Measurements from ENCODE around the gene NR5A2.
"Not testable (repeated sequence)": the region's sequence is repeated elsewhere in the genome, so short reads cannot be mapped to it uniquely, and the experiment has no call there.

Gene NR5A2

DNA sequence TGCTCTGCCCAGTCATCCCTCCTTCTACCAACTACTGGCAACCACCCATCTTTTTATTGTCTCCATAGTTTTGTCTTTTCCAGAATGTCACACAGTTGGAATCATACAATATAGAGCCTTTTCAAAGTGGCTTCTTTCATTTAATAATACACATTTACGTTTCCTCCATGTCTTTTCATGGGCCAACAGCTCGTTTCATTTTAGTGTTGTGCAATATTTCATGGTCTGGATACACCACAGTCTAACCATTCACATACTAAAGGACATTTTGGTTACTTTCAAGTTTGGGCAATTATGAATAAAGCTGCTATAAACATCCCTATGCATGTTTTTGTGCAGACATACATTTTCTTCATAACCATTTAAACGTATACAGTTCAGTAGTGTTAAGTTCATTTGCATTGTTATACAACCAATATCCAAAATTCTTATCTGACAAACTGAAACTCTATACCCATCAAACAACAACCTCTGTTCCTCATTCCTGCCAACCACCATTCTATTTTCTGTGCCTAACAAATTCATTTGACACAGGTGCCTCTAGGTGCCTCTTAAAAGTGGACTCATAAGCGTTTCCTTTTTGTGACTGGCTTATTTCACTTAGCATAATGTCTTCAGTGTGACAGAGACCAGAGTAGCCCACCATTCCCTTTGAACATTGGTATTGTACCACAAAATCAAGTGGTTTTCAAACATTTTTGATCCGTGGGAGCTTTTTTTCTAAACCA lies 138.1 kb downstream of the NR5A2 start:
- no peak for DNase-seq (ENCODE audit: low read depth)

DNA sequence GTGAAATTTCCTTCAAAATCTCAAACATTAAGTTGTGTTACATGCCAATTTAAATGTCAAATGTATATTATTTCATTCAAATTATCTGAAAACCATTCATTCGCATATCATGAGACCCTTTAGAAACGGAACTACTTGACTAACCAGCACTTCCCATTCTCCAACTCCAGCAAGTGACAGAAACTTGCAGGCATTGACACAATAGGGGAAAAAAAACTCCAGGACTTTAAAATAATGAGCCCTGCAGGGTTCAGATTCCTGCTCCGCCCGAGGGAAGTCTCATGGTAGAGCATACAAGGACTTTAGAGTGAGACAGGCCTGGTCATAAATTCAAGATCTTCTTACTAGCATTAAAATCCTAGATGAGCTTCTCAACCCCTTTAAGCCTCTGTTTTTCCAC lies 138.9 kb downstream of the NR5A2 start:
- no peak for DNase-seq (ENCODE audit: low read depth)

DNA sequence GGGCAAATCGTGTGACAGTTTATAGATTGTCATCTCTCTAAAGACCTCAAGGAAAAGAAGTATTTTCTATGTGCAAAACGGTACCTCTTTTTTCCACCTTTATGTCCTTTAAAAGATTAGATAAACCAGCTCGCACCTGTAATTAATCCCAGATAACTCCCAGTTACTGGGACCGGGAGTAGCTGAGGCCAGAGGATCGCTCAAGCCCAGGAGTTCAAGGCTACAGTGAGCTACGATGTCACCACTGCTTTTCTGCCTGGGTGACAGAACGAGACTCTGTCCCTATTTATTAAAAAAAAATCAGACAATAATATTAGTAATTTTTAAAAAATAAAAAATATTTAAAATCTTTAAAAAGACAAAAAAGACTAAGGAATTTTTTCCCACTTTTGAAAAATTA lies 141.4 kb downstream of the NR5A2 start:
- no peak for DNase-seq (ENCODE audit: low read depth)

DNA sequence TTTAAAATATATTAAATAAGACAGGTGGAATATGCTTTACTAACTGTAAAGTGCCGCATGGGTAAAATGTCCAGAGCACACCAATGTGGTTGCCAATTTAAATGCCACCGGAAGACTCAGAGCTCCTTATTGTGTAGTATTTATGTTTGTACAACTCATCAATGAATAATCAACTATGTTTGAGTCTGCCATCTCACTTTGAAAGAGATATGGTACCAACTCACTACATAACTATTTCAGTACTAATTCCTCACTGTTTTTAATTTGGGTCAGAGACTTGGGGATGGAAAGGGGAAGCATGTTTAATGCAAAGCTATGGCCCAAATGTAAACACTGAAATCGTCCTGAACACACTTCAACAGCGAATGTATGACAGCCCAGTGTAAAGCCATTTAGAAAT lies 144.8 kb downstream of the NR5A2 start:
- DNase-seq (ENCODE audit: low read depth): no peak

DNA sequence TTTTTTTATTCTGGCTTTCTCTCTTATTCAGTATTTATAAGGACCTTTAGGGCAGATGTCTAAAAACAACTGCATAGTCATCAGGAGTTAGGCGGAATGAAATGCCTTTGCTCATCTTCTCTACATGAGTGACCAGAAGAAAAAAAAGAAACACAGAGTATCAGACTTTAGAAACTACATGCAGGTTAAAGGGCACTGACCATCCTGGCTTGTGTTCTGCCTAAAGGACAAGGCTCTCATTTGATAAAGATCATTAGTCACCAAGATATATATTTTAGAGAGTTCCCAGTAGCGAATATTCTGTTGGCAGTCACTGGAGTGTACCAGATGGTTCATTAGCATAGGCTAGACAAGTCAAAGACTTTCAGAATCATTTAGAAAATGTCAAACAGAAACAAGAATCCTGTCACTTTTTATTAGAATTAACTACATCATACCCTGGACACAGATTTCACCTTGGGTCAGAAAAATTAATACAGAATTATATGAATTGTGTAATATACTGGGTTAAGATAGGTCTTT lies 145.6 kb downstream of the NR5A2 start:
- DNase-seq (ENCODE audit: low read depth): no peak

DNA sequence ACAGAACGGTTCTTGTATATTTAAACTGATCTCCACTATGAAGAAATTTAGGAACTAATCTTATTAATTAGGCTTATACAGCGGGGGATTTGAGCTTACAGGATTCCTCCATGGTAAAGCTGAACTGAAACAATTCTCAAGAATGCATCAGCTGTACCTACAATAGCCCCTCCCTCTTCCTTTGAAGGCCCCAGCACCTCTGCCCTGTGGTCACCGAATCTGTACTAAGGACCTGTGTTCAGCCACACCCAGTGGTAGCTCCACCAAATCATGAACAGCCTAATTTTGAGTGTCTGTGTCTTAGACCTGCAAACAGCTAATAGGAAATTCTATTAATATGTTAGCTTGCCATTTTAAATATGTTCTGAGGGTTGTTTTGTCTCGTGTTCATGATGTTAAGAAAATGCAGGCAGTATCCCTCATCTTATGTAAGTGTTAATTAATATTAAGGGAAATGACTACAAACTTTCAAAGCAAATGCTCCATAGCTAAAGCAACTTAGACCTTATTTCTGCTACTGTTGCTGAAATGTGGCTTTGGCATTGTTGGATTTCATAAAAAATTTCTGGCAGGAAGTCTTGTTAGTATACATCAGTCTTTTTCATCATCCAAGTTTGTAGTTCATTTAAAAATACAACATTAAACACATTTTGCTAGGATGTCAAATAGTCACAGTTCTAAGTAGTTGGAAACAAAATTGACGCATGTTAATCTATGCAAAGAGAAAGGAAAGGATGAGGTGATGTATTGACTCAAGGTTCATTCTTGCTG lies 147.2 kb downstream of the NR5A2 start:
- no peak for DNase-seq (ENCODE audit: low read depth)

DNA sequence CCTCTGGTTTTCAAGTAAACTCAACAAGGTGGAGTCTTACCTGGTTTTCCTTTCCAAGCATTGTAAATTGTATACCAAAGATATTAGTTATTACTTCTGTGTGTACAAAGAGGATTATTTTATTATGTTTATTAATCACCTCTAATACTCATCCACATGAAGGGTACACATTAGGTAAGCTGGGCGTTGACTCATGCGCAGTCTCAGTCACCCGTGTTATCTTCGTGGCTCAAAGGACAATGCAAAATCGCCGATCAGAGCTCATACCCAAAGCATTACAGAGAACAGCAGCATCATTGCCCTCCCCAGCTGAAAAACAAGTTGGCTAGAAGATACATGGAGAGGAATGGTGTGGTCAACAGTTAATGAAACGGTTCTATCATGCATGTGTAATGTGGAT lies 148.7 kb downstream of the NR5A2 start:
- DNase-seq (ENCODE audit: low read depth): no peak

DNA sequence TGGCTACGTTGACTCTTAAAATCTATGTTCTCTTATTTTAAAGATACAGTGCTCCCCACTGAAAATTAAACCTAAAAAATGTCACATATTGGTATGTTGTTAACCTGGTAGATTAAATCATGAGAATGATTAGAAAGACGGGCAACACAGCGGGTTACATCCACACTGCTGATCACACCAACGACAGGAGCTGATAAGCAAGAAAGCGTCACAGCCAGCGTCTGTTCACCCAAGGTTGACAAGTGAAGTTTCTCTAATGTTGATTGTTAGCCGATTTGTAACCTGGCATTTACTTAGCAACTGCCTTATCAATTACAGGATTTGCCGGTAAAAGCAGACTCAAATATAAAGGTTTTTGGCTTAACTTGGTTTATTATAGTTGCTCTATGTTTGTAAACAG lies 149.3 kb downstream of the NR5A2 start:
- DNase-seq (ENCODE audit: low read depth): no peak

DNA sequence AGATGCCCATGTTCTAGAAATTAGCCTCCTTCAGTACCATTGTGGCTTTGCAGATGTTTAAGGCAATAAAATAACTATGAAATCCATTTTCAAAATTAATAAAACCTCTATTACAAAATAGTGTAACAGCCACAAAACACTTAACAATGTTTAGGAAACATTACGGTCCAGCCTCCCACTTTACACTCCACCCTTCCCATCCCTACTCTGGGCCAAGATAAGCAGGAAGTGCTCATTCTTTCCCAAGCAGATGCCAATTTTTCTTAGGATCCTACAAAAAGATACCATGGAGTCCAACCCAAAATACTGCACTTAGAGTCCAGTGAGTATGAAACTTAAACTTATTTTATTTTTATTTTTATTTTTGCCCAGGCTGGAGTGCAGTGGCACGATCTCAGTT lies 150.8 kb downstream of the NR5A2 start:
- no peak for DNase-seq (ENCODE audit: low read depth)

DNA sequence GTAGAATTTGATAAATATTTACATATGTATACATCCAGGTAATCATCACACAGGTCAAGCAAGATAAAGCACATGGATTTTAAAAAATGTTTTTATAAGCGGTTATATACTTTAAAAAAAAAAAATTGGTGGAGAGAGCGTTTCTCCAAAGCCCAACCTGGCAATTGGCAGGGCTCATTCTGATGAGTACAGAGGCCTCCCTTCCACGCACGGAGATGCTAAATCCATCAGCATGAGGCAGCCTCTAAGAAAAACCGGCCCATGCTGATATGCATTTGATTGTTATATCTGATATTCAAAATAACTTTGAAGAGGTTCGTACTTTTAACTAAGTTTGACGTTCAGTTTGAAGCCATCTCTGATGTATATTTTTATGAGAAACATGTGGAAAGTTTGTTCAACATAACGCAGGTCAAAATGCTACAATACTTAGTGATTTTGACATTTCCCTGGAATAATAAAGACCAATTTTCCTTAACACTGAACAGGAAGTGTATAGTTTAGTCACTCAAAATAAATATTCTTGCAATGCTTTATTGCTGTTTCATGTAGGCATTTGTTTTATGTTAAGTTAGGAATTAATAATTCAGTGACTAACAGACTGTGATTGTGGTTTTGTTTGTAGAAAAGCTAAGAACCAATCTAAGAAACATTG lies 151.7 kb downstream of the NR5A2 start:
- DNase-seq (ENCODE audit: low read depth): no peak

DNA sequence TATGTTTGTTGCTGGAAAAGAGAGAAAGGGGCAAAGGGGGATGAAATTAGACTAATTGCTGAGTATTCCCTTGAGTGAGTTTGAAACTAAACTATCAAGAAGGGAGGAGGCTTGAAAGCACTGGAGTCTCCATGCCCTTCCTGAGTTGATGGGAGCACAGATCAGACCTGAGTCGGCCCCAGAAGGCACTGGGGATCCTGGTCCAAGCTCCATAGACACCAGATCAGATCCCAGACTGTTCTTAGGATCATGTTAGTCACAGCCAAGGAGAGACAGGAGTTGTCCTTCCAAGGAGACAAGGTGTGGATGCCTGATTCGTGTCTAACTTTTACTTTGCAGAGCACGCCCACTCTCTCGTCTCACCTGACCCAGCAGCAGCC lies 152.3 kb downstream of the NR5A2 start:
- DNase-seq (ENCODE audit: low read depth): no peak

DNA sequence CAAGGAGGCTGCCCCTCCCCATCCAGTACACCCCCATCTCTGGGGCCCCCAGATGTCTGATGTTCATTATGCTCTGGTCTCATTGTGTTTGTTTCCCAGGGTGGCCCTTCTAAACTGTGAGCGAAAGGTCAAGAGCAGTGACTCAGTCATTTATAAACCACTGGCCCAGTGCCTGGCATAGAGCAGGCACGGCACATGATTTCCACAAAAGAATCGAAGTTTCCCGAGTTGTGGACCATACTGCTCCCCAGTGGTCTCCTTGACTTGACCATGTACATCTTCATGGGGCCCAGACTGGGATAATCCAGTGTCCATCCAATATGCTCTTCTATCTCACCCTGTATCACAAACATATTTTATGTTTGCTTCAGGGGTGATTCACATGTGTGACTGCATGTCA lies 153.3 kb downstream of the NR5A2 start:
- no peak for DNase-seq (ENCODE audit: low read depth)

DNA sequence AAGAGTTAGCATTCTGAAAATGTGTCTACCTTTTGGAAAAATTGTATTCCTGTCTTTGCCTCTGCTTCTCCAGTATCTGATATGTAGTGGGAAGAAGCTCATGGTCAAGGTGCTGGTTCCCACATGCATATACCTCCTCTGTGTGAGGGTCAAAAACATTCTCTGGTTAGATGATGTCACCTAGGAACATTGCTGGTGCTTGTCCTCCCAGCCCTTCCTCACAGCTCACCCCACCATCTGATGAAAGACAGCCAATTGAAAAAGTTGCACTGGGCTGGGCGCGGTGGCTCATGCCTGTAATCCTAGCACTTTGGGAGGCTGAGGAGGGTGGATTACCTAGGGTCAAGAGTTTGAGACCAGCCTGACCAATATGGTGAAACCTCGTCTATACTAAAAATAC lies 154.4 kb downstream of the NR5A2 start:
- DNase-seq (ENCODE audit: low read depth): no peak

DNA sequence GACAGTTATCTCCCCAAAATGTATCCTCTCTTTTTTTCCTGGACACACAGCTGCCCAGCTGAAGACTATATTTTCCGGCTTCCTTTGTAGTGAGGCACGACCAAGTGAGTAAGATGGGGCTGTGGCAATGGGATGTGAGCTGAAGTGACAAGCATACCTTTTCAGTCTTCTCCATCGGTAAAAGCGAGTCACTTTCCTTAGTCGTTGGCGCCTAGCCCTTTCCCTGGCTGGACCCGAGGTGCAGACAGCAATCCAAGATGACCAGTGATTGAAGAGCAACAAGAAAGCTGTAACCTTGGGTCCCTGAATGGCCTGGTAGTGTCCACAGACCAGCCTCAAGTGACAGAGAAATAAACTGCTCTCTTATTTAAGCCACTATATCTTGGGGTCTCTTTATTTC lies 155.2 kb downstream of the NR5A2 start:
- DNase-seq (ENCODE audit: low read depth): no peak

DNA sequence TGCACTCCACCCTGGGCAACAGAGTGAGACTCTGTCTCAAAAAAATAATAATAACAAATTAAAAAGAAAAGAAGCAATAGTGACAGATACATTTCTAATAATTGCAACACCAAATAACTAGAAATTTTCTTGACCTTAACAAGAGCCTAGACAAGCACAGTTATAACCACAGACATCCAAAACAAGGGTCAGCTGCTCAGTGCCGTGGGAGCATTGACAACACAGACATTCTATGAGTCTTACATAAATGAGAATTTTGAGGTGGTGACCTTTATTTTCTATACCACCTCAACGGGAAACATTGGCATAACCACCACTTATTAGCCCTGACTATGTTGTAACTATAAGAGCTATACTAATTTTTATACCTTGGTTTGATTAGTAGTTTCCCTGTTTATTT lies 156.1 kb downstream of the NR5A2 start:
- no peak for DNase-seq (ENCODE audit: low read depth)

DNA sequence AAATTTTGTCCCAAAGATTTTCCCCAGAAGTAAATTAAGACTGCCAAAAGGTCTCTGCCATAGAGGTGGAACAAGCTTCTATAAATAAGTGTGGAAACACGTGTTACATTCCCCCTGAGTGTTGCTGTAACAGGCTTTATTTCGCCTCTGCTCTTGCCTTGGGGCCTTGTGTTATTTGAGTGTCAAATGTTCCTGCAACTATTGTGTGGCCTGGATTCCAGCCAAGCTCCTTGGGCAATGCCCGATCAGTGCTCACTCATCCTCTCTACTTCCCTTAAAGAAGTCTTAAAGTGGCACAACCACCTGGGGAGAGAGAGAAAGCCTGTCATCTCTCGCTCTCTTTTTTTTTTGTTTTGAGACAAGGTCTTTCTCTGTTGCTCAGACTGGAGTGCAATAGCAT lies 156.7 kb downstream of the NR5A2 start:
- DNase-seq (ENCODE audit: low read depth): no peak

DNA sequence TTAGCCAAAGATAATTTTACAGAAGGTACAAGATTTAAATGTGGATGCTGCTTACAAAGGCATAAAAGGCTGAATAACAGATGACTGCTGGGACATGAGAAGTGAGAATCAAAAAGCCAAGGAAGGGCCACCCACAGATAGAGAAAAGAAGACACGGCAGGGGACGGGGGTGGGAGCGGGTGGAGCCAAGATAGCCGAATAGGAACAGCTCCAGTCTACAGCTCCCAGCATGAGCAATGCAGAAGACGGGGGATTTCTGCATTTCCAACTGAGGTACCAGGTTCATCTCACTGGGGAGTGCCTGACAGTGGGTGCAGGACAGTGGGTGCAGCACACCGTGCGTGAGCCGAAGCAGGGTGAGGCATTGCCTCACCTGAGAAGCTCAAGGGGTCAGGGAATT lies 157.7 kb downstream of the NR5A2 start:
- not testable (repeated sequence) for DNase-seq (ENCODE audit: low read depth)

DNA sequence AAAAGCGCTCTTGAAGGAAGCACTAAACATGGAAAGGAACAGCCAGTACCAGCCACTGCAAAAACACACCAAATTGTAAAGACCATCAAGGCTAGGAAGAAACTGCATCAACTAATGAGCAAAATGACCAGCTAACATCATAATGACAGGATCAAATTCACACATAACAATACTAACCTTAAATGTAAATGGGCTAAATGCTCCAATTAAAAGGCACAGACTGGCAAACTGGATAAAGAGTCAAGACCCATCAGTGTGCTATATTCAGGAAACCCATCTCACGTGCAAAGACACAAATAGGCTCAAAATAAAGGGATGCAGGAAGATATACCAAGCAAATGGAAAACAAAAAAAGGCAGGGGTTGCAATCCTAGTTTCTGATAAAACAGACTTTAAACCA lies 159.8 kb downstream of the NR5A2 start:
- DNase-seq (ENCODE audit: low read depth): not testable (repeated sequence)

DNA sequence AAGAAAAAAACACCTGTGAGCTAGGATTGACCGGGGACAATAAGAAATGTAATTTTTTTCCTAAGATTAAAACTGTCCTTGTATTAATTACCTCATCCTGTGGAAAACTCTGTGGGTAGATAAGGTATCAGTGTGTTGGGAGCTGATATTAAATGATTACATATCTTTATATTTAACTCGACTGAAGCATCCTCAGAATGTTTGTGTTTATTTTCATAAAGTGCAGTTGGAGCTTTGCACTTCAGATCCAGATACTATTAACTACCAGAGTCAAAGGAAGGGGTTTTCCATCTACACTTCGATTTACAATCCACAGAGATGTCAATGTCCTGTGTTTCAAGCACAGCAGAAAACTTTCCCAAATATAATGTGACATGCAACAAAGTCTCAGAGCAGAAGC lies 164.5 kb downstream of the NR5A2 start:
- DNase-seq (ENCODE audit: low read depth): no peak

DNA sequence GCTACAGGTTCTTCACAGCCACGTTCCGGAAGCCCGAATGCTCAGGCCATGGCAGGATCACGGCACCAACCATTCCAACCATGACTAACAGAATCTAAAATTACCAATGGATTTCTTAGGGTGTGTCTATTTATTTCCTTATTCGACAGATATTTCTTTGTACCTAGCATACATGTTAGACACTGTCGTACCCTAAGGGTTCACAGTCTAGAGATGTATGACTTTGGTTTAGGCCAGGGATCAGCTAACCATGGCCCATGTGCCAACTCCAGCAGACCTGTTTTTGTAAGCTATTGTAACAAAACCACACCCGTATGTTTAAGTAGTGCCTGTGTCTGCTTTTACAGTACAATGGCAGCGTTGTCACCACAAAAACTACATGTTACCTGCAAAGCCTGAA lies 167.0 kb downstream of the NR5A2 start:
- no peak for DNase-seq (ENCODE audit: low read depth)

DNA sequence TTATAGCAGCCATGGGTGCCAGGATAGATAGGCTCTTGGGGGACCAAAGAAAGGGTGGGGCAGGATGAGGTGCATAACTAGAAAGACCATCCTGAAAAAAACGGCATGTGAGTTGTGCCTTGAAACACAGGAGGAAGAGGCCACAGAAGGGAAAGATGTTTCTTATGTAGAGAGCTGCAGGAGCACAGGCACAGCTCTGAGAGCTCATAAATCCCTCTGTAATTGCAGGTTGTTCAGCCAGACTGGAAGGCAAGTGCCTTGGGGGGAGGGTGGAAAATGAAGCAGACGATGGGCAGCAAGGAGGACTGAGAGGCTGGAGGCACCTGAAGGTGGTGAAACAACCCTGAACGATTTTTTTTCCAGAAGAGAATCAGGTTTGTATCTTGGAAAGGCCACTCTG lies 170.7 kb downstream of the NR5A2 start:
- DNase-seq (ENCODE audit: low read depth): no peak

DNA sequence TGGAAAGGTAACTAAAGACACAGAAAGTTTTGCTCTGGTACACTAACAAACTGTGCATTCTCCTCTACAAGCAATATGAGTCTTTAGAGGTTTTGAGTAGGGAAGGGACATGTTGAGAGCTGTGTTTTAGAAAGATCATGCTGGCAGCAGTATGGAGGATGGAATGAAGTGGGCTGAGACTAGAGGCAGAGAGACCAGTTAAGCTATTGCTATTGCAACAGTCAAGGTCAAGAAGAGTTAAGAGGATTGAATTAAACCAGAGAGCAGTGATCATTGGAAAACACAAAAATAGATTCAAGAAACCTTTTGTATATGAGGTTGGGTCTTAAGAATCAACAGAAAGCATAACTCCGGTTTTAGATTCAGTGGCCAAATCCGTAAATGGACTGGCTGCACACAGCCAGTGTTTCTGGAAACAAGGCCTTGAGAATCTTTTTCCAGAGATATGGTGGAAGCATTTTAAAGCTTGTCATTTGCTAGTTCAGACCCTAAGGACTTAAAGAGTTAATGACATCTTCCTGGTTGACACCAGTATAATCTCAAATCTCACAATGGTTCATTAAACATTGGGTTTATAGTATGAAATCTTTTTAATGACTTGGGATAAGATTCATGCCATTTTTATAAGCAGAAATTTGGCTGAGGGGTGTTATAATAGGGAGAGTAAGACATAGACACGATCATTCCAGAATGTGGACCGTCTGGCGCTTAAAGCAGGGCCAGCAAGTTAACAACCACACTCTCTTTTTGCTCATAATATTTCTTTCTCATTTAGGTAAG lies 177.9 kb downstream of the NR5A2 start:
- DNase-seq (ENCODE audit: low read depth): no peak

All from stimulated activated CD8-positive, alpha-beta memory T cell treated with anti-CD3 and anti-CD28 coated beads, Interleukin-12 subunit alpha, Interleukin-12 subunit beta, amount 100 ng/mL, for 4 hours (primary cell).